ENCODE data around the gene HOXB1. TPM values are rescaled to one million over a fixed set of nuclear protein-coding genes. Genes with fewer than 3 reads are reported as not detected.

The HOXB1 gene
- total and polyA plus RNA-seq, 2 of the 8 experiments (the other 6 are each of a cell fraction or from before 2014, with no cell fraction given): not detected

DNA sequence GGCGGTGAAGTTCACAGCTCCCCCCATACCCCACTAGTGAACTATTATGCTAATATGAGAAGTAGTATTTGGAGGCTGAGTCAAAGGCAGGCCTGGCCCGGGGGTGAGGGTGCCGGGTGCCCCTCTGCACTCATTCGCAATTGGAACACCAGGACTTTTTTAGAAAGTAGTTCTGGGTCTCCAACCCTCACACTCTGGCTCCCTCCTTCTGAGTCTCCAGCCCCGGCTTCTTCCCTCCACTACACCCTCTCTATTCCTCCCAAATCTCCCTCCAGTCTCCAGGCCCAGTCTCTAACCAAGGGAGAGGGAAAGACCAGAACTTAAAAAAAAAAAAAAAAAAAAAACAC, 25.4 kb upstream of the HOXB1 start:
- no peak overlapping the region for H3K27ac ChIP-seq (ENCODE audit: low read depth, low read length)
- H3K9me3 ChIP-seq (ENCODE audit: insufficient read depth in 2 of 2, low read depth in 1 of 2, low read length in 1 of 2): no peaks in the 10 kb centered on the region
- no peak overlapping the region for H3K23ac ChIP-seq (ENCODE audit: insufficient read length)
- H4K91ac ChIP-seq (replicated peaks; ENCODE audit: insufficient read length, low read length): no peak overlapping the region
- no peak overlapping the region for H3K9ac ChIP-seq (replicated peaks in 1 of 4; ENCODE audit: extremely low read depth in 1 of 4, low read depth in 3 of 4, low read length in 3 of 4)
- H4K20me1 ChIP-seq (replicated peaks in 1 of 2; ENCODE audit: control insufficient read depth in 1 of 2, insufficient read depth in 2 of 2, low read length in 2 of 2): peaks cover 22 to 36% of the 10 kb centered on the region in 2 experiments
- no peaks in the 10 kb centered on the region for H3K79me1 ChIP-seq (ENCODE audit: low read depth, low read length)
- peaks cover 98 to 100% (median 99%) of the 10 kb centered on the region in 4 experiments for H3K27me3 ChIP-seq (replicated peaks in 1 of 4; ENCODE audit: control insufficient read depth in 3 of 4, extremely low read depth in 1 of 4, insufficient read depth in 3 of 4, low read length in 3 of 4)
- peaks cover 0 to 11% (median 8%) of the 10 kb centered on the region in 4 experiments; a peak in 5 of 7 replicates for H3K4me1 ChIP-seq (replicated peaks in 1 of 4; ENCODE audit: control insufficient read depth in 3 of 4, insufficient read depth in 4 of 4, low read length in 3 of 4)
- no peaks in the 10 kb centered on the region for H3K23me2 ChIP-seq (ENCODE audit: low read depth, low read length)
- no peak overlapping the region for H2BK5ac ChIP-seq (ENCODE audit: low read depth, low read length)
- H3K14ac ChIP-seq (ENCODE audit: insufficient read length): no peak overlapping the region
- CTCF ChIA-PET (ENCODE audit: partially characterized antibody): interaction anchor here (0.6 to 4.0 kb wide), 12 partner anchors 11 to 248 kb away, joined by 3 to 18 read pairs (median 4); no protein-coding TSS in a partner anchor
- TF ChIP-seq RNF2 (IDR thresholded peaks at IDR 0.05; ENCODE audit: borderline replicate concordance, low read depth, low read length, missing control alignments, poor library complexity, severe bottlenecking): peak; percentile 80
- TF ChIP-seq PHF8 (conservative IDR thresholded peaks at IDR 0.05; ENCODE audit: low read depth, low read length): no peak
- peak; percentile 42 for TF ChIP-seq SUZ12 (IDR thresholded peaks at IDR 0.05; ENCODE audit: low read length)
- TF ChIP-seq CHD1 (IDR thresholded peaks at IDR 0.05; ENCODE audit: low read depth, low read length): no peak
- TF ChIP-seq EZH2 (IDR thresholded peaks at IDR 0.05; ENCODE audit: low read depth, low read length, severe bottlenecking): peak; percentile 69
- no peak for TF ChIP-seq TAF7 (optimal IDR thresholded peaks at IDR 0.05; ENCODE audit: borderline replicate concordance, low read depth, low read length)
- FAIRE-seq (no peak), DNase-seq (ENCODE audit: low read depth in 1 of 2, low spot score in 2 of 2) (no peak)
- WGBS, 2 experiments (ENCODE audit: extremely low coverage in 1 of 2, insufficient coverage in 1 of 2, insufficient read length in 1 of 2, insufficient replicate concordance in 2 of 2, low coverage in 1 of 2, low lambda C conversion rate in 2 of 2, missing lambda C conversion rate in 1 of 2): 12% methylated on average over 5 of the region's 5 CpGs; no CpG with 5 or more reads in 1 of the 2 experiments
- no peak overlapping the region; a peak in 1 of 4 replicates for H3K4me2 ChIP-seq (ENCODE audit: insufficient read depth in 1 of 2, low read depth in 2 of 2, low read length in 2 of 2)
- H3K36me3 ChIP-seq (ENCODE audit: control insufficient read depth in 2 of 4, insufficient read depth in 4 of 4, low read length in 3 of 4): peaks cover 0 to 6% (median 0%) of the 10 kb centered on the region in 4 experiments; a peak in 1 of 8 replicates
- H4K8ac ChIP-seq (ENCODE audit: extremely low read depth, insufficient read depth, low read length): no peak overlapping the region
- no peak overlapping the region for H4K5ac ChIP-seq (ENCODE audit: insufficient read length, low read depth, low read length)
- no peak overlapping the region for H3K4me3 ChIP-seq (ENCODE audit: extremely low read depth in 1 of 4, insufficient read depth in 2 of 4, low read depth in 3 of 4, low read length in 4 of 4)
- no peak overlapping the region for H2BK12ac ChIP-seq (ENCODE audit: low read depth, low read length)
- H2AFZ ChIP-seq (ENCODE audit: low read length): no peak overlapping the region
- H3K4ac ChIP-seq (replicated peaks; ENCODE audit: insufficient read length, low read depth, low read length): no peak overlapping the region
- no peak overlapping the region for H2AK5ac ChIP-seq (ENCODE audit: low read depth, low read length)
- H3K79me2 ChIP-seq (ENCODE audit: control insufficient read depth in 1 of 2, insufficient read depth in 2 of 2, low read length in 2 of 2): no peaks in the 10 kb centered on the region
- H2BK15ac ChIP-seq (ENCODE audit: low read length): no peak overlapping the region
- no peak overlapping the region for H2BK20ac ChIP-seq (ENCODE audit: low read length)
- no peak overlapping the region for H3K56ac ChIP-seq (replicated peaks; ENCODE audit: insufficient read length, low read depth, low read length)
- POLR2A ChIA-PET (ENCODE audit: partially characterized antibody): interaction anchor here (1.3 to 1.7 kb wide), 2 partner anchors 9 to 14 kb away, joined by 3 to 8 read pairs; no protein-coding TSS in a partner anchor
- H2BK120ac ChIP-seq (replicated peaks; ENCODE audit: low read depth, low read length): no peak overlapping the region
- H3K18ac ChIP-seq (ENCODE audit: extremely low read depth, low read length): no peak overlapping the region
